DND-41 (cell line): ENCODE data around the gene GNPAT.

Experiments used
- ATAC-seq: fragments of 200-7000 bp; cut with Tn5 transposase; 3 replicates; pipeline ENCODE4 v1.9.1; 2021; ENCODE audit warnings: low read depth; ENCODE audit not compliant: insufficient read depth
- DNase-seq: peaks from one replicate; pipeline ENCODE4 v3.0.0-alpha.2; 2020
- H2AFZ ChIP-seq: 2 replicates; pipeline ENCODE4 v1.6.0; 2012; ENCODE audit warnings: low read depth, low read length
- H3K27ac ChIP-seq: 2 replicates; pipeline ENCODE4 v1.5.1; 2012; ENCODE audit warnings: low read length, inconsistent platforms
- H3K27me3 ChIP-seq: fragments of 200-600 bp; sonication (generic); 2 replicates; pipeline ENCODE4 v1.6.0; 2012; ENCODE audit warnings: low read length, mild to moderate bottlenecking, inconsistent platforms; ENCODE audit not compliant: insufficient read depth, poor library complexity
- H3K36me3 ChIP-seq: 2 replicates; pipeline ENCODE4 v1.5.1; 2012; ENCODE audit warnings: low read length, inconsistent platforms; ENCODE audit not compliant: insufficient read depth
- H3K4me1 ChIP-seq: 2 replicates; pipeline ENCODE4 v1.5.1; 2012; ENCODE audit warnings: mild to moderate bottlenecking, low read length; ENCODE audit not compliant: insufficient read depth
- H3K4me2 ChIP-seq: 2 replicates; pipeline ENCODE4 v1.6.0; 2012; ENCODE audit warnings: mild to moderate bottlenecking, moderate library complexity, low read length, inconsistent platforms; ENCODE audit not compliant: insufficient read depth
- H3K4me3 ChIP-seq, 2 experiments: fragments of 200-600 bp in 1 of 2; shearing (Covaris generic) in 1 of 2; 2 replicates each; pipeline ENCODE4 v1.5.1; 2012 to 2016; ENCODE audit warnings: inconsistent platforms in 2 of 2, low read length in 2 of 2, mild to moderate bottlenecking in 2 of 2, low read depth in 1 of 2, moderate library complexity in 1 of 2
- H3K79me2 ChIP-seq: 2 replicates; pipeline ENCODE4 v1.6.0; 2012; ENCODE audit warnings: low read length, inconsistent platforms; ENCODE audit not compliant: insufficient read depth
- H3K9ac ChIP-seq: 2 replicates; pipeline ENCODE4 v1.6.0; 2012; ENCODE audit warnings: low read depth, mild to moderate bottlenecking, inconsistent platforms, low read length, moderate library complexity
- H3K9me3 ChIP-seq: 2 replicates; pipeline ENCODE4 v1.5.1; 2012; ENCODE audit warnings: low read length, moderate library complexity, mild to moderate bottlenecking, inconsistent platforms; ENCODE audit not compliant: insufficient read depth, severe bottlenecking
- H4K20me1 ChIP-seq: 2 replicates; pipeline ENCODE4 v1.6.0; 2012; ENCODE audit warnings: low read length; ENCODE audit not compliant: insufficient read depth
- CTCF ChIP-seq: IDR thresholded peaks from 2 replicates; pipeline ENCODE4 v1.5.1; 2012; ENCODE audit warnings: borderline replicate concordance, low read length, moderate library complexity, mild to moderate bottlenecking; ENCODE audit not compliant: poor library complexity, severe bottlenecking; ENCODE audit errors: extremely low read depth
- EZH2 ChIP-seq: IDR thresholded peaks from 3 replicates; pipeline ENCODE4 v1.6.1; 2012; ENCODE audit warnings: borderline replicate concordance, low read depth, mild to moderate bottlenecking, moderate library complexity, low read length, inconsistent platforms; ENCODE audit not compliant: severe bottlenecking

The GNPAT gene

GRCh38 chr1:231196728-231197127 is 44.3 kb upstream of the GNPAT start:
- no peaks in the 10 kb centered on the region; the same call in 1 of the 2 replicates for H3K4me1 ChIP-seq
- no peak overlapping the region for H3K4me3 ChIP-seq
- H3K36me3 ChIP-seq, result no peaks in the 10 kb centered on the region
- H3K79me2 ChIP-seq, result no peaks in the 10 kb centered on the region
- no peak overlapping the region for H3K4me2 ChIP-seq
- no peaks in the 10 kb centered on the region for H4K20me1 ChIP-seq
- TF ChIP-seq EZH2 (no peak), CTCF (no peak)
- ATAC-seq (no peak), DNase-seq (no peak)
- H3K9me3 ChIP-seq, result no peaks in the 10 kb centered on the region
- H3K9ac ChIP-seq, result no peak overlapping the region
- H2AFZ ChIP-seq, result no peak overlapping the region
- peaks cover 6% of the 10 kb centered on the region for H3K27me3 ChIP-seq
- H3K27ac ChIP-seq, result no peak overlapping the region

GRCh38 chr1:231199868-231200267 is 41.1 kb upstream of the GNPAT start:
- ATAC-seq (no peak), DNase-seq (no peak)
- Histone ChIP-seq H3K9me3 (no peaks in the 10 kb centered on the region), H4K20me1 (no peaks in the 10 kb centered on the region), H3K9ac (no peak overlapping the region), H2AFZ (no peak overlapping the region), H3K36me3 (no peaks in the 10 kb centered on the region), H3K4me3 (no peak overlapping the region), H3K27ac (no peak overlapping the region), H3K4me2 (no peak overlapping the region), H3K27me3 (peaks cover 18% of the 10 kb centered on the region), H3K4me1 (peaks cover 4% of the 10 kb centered on the region; the same call in 1 of the 2 replicates), H3K79me2 (no peaks in the 10 kb centered on the region)
- no peak for TF ChIP-seq EZH2
- no peak for TF ChIP-seq CTCF

GRCh38 chr1:231200388-231201031 is 40.5 kb upstream of the GNPAT start:
- Histone ChIP-seq H4K20me1 (no peaks in the 10 kb centered on the region), H3K36me3 (no peaks in the 10 kb centered on the region), H3K79me2 (no peaks in the 10 kb centered on the region), H3K4me3 (no peak overlapping the region), H3K27ac (no peak overlapping the region), H3K4me2 (no peak overlapping the region), H3K27me3 (peaks cover 18% of the 10 kb centered on the region), H2AFZ (no peak overlapping the region), H3K9me3 (no peaks in the 10 kb centered on the region), H3K9ac (no peak overlapping the region), H3K4me1 (peaks cover 4% of the 10 kb centered on the region; the same call in 1 of the 2 replicates)
- ATAC-seq (no peak), DNase-seq (no peak)
- no peak for TF ChIP-seq EZH2
- no peak for TF ChIP-seq CTCF
